Fibroblast of villous mesenchyme (primary cell): ENCODE data around the gene BTD. TPM values are rescaled to one million over a fixed set of nuclear protein-coding genes. Genes with fewer than 3 reads are reported as not detected.

Experiments
- DNase-seq: peaks from one replicate; pipeline ENCODE4 v3.0.0-alpha.2; 2010; ENCODE audit warnings: low read depth
- H3K4me3 ChIP-seq: 2 replicates; pipeline ENCODE4 v1.5.1; 2011; ENCODE audit warnings: low read depth, mild to moderate bottlenecking, low read length
- total RNA-seq: library from RNA; depleted of rRNA; stranded (reverse); fragments of >200 nt; gene quantifications from 2 replicates; pipeline ENCODE4 v1.2.3, GENCODE V29; 2012
- TF ChIP-seq, protein P1 (sequence below): IDR thresholded peaks from 2 replicates; pipeline ENCODE4 v1.5.1; 2012; ENCODE audit warnings: low read depth, mild to moderate bottlenecking, low read length; ENCODE audit not compliant: insufficient read depth

Gene BTD
- total RNA-seq, 1 donor: 34.1 TPM

DNA sequence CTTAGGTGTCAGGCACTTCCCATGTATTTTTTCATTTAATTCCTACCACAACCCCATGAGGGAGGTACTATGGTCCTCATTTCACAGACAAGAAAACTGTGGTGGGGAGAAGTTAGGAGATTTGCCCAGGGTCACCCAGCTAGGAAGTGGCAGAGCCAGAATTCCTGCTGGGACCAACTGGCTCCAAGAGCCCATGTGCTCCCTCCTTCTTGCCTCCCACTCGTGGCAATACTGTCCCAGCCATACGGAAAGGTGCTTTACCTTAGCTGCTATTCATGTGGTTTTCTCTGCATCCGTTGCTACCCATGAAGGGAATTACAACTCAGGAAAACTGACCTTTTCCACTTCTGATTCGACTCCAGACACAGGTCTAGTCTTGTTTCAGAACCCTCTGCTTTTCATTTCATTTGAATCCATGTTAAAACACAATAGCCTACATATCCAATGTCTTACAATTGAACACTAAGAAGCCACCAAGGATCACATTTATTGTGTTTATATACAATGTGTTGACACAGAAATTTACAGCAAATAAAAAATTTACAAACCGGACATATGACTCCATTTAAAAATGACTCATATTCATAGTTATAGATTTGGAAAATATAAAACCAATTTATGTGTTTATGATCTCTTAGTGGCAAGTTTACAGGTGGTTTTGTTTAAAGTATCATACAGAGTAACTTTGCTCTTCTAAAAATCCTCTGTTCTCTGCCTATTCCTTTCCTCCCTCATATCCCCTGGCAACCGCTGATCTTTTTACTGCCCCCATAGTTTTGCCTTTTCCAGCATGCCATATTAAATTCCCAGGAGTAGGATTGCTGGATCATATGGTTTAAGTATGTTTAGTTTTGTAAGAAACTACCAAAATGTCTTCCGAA, 58.8 kb downstream of the BTD start:
- H3K4me3 ChIP-seq: no peak overlapping the region
- DNase-seq: no peak
- TF ChIP-seq, protein P1, sequence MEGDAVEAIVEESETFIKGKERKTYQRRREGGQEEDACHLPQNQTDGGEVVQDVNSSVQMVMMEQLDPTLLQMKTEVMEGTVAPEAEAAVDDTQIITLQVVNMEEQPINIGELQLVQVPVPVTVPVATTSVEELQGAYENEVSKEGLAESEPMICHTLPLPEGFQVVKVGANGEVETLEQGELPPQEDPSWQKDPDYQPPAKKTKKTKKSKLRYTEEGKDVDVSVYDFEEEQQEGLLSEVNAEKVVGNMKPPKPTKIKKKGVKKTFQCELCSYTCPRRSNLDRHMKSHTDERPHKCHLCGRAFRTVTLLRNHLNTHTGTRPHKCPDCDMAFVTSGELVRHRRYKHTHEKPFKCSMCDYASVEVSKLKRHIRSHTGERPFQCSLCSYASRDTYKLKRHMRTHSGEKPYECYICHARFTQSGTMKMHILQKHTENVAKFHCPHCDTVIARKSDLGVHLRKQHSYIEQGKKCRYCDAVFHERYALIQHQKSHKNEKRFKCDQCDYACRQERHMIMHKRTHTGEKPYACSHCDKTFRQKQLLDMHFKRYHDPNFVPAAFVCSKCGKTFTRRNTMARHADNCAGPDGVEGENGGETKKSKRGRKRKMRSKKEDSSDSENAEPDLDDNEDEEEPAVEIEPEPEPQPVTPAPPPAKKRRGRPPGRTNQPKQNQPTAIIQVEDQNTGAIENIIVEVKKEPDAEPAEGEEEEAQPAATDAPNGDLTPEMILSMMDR: no peak

DNA sequence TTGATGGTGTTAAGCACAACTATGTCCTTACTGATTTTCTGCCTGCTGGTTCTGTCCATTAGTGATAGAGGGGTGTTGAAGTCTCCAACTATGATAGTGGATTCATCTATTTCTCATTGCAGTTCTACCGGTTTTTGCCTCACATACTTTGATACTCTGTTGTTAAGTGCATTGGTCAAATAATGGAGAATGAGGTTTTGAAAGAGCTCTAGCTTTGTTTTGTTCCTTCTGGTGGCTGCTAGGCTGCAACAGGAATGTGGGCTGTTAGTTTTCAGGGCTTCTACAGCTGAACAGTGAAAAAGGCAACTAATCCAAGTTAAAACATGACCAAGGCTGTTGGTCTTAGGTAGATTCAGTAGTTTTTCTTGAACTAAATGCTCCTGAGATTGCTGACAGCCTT, 62.6 kb downstream of the BTD start:
- no peak for DNase-seq
- H3K4me3 ChIP-seq: no peak overlapping the region
- TF ChIP-seq, protein P1: no peak

DNA sequence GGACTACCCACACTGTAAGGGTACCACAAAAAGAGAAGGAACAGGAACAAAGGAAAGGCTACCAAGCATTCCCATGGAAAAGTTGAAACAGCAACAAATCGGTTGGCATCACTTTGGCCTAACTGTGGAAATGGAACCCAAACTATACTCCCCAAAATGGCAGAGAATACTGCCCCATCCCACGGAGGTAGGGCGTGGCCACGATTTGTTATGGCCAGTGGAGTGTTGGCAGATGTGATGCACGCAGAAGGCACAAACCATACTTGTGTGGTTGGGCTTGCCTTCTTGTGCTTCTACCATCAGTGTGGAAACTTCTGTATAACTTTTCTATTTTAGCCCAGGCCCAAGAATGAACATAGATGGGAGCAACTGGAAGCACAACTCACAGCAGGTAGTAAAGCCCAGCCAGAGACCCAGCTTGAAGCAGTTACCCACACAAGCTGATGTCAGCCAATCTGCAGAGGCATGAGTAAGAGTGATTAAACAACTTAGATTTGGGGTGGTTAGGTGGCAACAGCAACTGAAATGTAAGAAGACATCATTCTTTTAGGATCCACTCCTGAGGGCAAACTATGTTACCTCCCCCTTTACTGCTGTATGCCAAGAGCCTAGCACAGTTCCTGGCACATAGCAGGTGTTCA, 64.1 kb downstream of the BTD start:
- H3K4me3 ChIP-seq: no peak overlapping the region
- TF ChIP-seq, protein P1: no peak
- DNase-seq: no peak

DNA sequence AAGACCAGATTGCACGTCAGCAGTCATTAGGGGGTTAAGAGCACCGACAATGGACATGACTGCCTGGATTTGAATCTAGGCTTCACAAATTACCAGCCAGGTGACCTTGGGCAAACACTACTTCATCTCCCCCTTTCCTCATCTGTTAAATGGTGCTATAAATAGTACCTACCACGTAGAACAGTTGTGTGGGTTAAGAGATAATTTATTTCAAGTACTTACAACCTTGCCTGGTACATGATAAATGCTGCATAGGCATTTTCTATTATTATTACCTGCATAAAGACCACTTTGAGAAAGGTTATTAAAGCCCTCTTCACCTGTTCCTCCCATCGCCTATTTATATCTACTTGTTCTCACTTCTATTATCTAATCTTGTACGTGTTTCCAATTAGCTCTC, 64.7 kb downstream of the BTD start:
- DNase-seq: no peak
- TF ChIP-seq, protein P1: no peak
- no peak overlapping the region for H3K4me3 ChIP-seq

DNA sequence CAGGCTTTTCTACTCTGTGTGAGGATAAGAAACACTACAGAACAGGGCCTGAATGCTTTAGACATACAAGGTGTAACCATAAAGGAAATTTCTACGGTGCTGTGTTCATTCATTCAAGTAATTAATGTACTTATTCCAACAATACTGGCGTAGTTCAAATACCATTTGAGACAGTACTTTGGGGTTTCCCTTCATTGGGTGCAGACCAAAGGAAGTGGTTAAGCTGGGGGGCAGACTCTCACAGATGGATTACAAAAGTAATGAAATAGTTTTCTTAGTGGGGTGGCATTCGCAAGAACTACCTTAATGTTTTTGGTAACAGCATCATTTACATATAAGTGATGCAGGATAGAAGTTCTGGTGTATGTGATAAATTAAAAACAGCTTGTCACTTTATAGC, 65.9 kb downstream of the BTD start:
- TF ChIP-seq, protein P1: no peak
- DNase-seq: no peak
- no peak overlapping the region for H3K4me3 ChIP-seq

DNA sequence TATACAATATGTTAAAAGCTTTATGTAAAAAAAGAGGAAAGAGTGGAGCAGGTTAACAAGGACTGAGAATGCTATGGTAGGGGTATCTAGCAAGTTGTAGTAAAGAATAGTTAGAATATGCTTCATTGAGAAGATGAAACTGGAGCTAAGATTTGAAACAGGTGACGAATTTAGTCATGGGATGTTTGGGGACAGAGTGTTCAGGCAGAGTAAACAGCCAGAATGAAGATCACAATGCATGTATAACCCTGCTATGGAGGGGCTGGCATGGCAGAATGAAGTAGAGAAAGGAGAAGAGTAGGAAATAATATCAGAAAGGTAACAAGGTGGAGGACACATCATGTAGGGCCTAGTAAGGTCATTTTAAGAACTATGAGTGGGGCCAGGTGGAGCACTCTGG, 72.0 kb downstream of the BTD start:
- H3K4me3 ChIP-seq: no peak overlapping the region

More for the DNA sequence above, 72.0 kb downstream of the BTD start:
- TF ChIP-seq, protein P1: no peak
- DNase-seq: no peak
